Pancreas (tissue), 10 donors: ENCODE data around the gene ACTN4. TPM values are rescaled to one million over a fixed set of nuclear protein-coding genes. Genes with fewer than 3 reads are reported as not detected.
A peak's percentile ranks its signal among the peaks of the same experiment; 100 is the strongest.

Source experiments
- ATAC-seq, 4 donors: fragments of 200-7000 bp; cut with Tn5 transposase; one replicate each; pipeline versions ENCODE4 v1.8.0 to v1.9.1; 2020; ENCODE audit warnings: mild to moderate bottlenecking in 4 of 4, moderate library complexity in 4 of 4
- DNase-seq, 6 donors: peaks; one replicate each; pipeline ENCODE4 v3.0.0-alpha.2; 2020
- FAIRE-seq: peaks from 2 replicates; lab custom pipeline; 2012; peaks lifted over from hg19 to GRCh38; lab: Jason Lieb, UNC
- H3K27ac ChIP-seq, 4 donors: fragments of 200-600 bp; sonication (generic); 1 replicate in 3 of 4; 2 replicates in 1 of 4; pipeline versions ENCODE4 v1.5.0 to v1.8.0; 2020
- H3K27me3 ChIP-seq, 4 donors: fragments of 200-600 bp; one replicate each; pipeline ENCODE4 v1.8.0; 2021
- H3K36me3 ChIP-seq, 3 donors: fragments of 200-600 bp; sonication (generic) in 1 of 3; one replicate each; pipeline versions ENCODE4 v1.5.0 to v1.8.0; 2020 to 2021
- H3K4me1 ChIP-seq, 3 donors: fragments of 200-600 bp; one replicate each; pipeline ENCODE4 v1.8.0; 2021
- H3K4me3 ChIP-seq, 4 donors: fragments of 200-600 bp; sonication (generic) in 2 of 4; one replicate each; pipeline versions ENCODE4 v1.5.0 to v1.8.0; 2020 to 2021
- H3K9me3 ChIP-seq, 4 donors: fragments of 200-600 bp; one replicate each; pipeline ENCODE4 v1.8.0; 2021
- CTCF ChIP-seq, 4 donors: fragments of 200-600 bp; sonication (generic) in 3 of 4; IDR thresholded peaks; one replicate each; pipeline versions ENCODE4 v1.5.0 to v1.8.0; 2021; ENCODE audit warnings: antibody characterized with exemption in 4 of 4
- WGBS, 2 donors: extraction: QIAGEN DNeasy Blood & Tissue Kit; methylation state at CpG; one replicate each; pipeline ENCODE4 v1.1.7; 2013; 5-methylcytosine and 5-hydroxymethylcytosine counted together
- intact Hi-C, 3 donors: fragments of 100-400 bp; cut with DNase I; formaldehyde crosslinking; loops; one replicate each; pipeline versions ENCODE4 v1.11.1 to v1.14.2; 2022
- polyA plus RNA-seq, 2 donors: library from polyadenylated mRNA; stranded (reverse); fragments of 200-250 nt; gene quantifications; one replicate each; pipeline ENCODE4 v1.2.3, GENCODE V29; 2013
- total RNA-seq, 6 donors: library from RNA; stranded (reverse); fragmentation: NEBNext Ultra II Directional in 4 of 6; extraction: Animal tissue kit (Norgen Biotek cat#: 25700) in 4 of 6; gene quantifications; one replicate each; pipeline versions ENCODE4 v1.2.1 to v1.2.4, GENCODE V29; 2021 to 2023
- donor health status: healthy with polysubstance abuse.
- donor health status: DM: no; HTN: no; CAD: no; lungs with moderate emphysema.
- donor health status: DM: no; HTN: no; CAD: no.
- donor health status: control.
- donor health status: control.
- donor health status: Bipolar disorder and iron deficiency.
- donor health status: DM: yes; HTN: yes; CAD: no.
- donor health status: DM: no; HTN: no; CAD: no.
- donor health status: DM: no; HTN: no; CAD: no.
- donor health status: DM: yes; HTN: yes; CAD: no.

The ACTN4 gene
- total and polyA plus RNA-seq, 8 donors: 98.2 to 284 (median 187) TPM

- H3K9me3 ChIP-seq: no peaks in the 10 kb centered on the region
- no peak for FAIRE-seq
- H3K36me3 ChIP-seq: peaks cover 0 to 30% (median 12%) of the 10 kb centered on the region in 3 donors
- peak overlapping the region; percentile 73 to 90 (median 83) for H3K27ac ChIP-seq
- no peak overlapping the region for H3K4me3 ChIP-seq
- peak; percentile 22 to 66 (median 39) for DNase-seq
- no peak for TF ChIP-seq CTCF (IDR thresholded peaks at IDR 0.05)
- H3K4me1 ChIP-seq: peaks cover 19 to 21% (median 20%) of the 10 kb centered on the region in 3 donors
- no peaks in the 10 kb centered on the region for H3K27me3 ChIP-seq
- ATAC-seq: no peak
- 80 to 84% methylated on average over 19 of the region's 19 CpGs for WGBS, 2 donors
- intact Hi-C loops: no loop called here
Observed at GRCh38 chr19:38730731-38731589, 83.5 kb downstream of the ACTN4 start.

- no peak for TF ChIP-seq CTCF (IDR thresholded peaks at IDR 0.05)
- H3K36me3 ChIP-seq: peaks cover 0 to 22% (median 5%) of the 10 kb centered on the region in 3 donors
- no peak overlapping the region for H3K4me3 ChIP-seq
- H3K4me1 ChIP-seq: peaks cover 19 to 21% (median 20%) of the 10 kb centered on the region in 3 donors
- FAIRE-seq (no peak), ATAC-seq (peak; percentile 62 to 79 (median 76)), DNase-seq (peak; percentile 68 to 90 (median 85))
- peak overlapping the region; percentile 73 to 90 (median 83) for H3K27ac ChIP-seq
- WGBS, 2 donors: 11 to 13% methylated on average over 10 of the region's 10 CpGs
- intact Hi-C loops: no loop called here
- H3K27me3 ChIP-seq: no peaks in the 10 kb centered on the region
- no peaks in the 10 kb centered on the region for H3K9me3 ChIP-seq
Observed at GRCh38 chr19:38731654-38732301, 84.3 kb downstream of the ACTN4 start.

- H3K27ac ChIP-seq: peak overlapping the region; percentile 73 to 90 (median 83)
- no peak for FAIRE-seq
- WGBS, 2 donors: 88 to 95% methylated on average over 1 of the region's 1 CpG
- no peak for DNase-seq
- H3K27me3 ChIP-seq: no peaks in the 10 kb centered on the region
- ATAC-seq: no peak
- TF ChIP-seq CTCF (IDR thresholded peaks at IDR 0.05): no peak
- H3K9me3 ChIP-seq: no peaks in the 10 kb centered on the region
- H3K4me3 ChIP-seq: no peak overlapping the region
- peaks cover 19 to 21% (median 20%) of the 10 kb centered on the region in 3 donors for H3K4me1 ChIP-seq
- peaks cover 0 to 9% (median 0%) of the 10 kb centered on the region in 3 donors for H3K36me3 ChIP-seq
- intact Hi-C loops: no loop called here
Observed at GRCh38 chr19:38733241-38733492, 85.7 kb downstream of the ACTN4 start.

- Histone ChIP-seq H3K4me3 (no peak overlapping the region), H3K27me3 (no peaks in the 10 kb centered on the region), H3K4me1 (peaks cover 19 to 21% (median 20%) of the 10 kb centered on the region in 3 donors), H3K36me3 (peaks cover 0 to 7% (median 0%) of the 10 kb centered on the region in 3 donors), H3K9me3 (no peaks in the 10 kb centered on the region), H3K27ac (peak overlapping the region; percentile 73 to 90 (median 83))
- intact Hi-C loops: no loop called here
- TF ChIP-seq CTCF (IDR thresholded peaks at IDR 0.05): no peak
- DNase-seq (peak in 5 of 6 donors; percentile 24 to 72 (median 48)), ATAC-seq (no peak), FAIRE-seq (no peak)
- 76 to 82% methylated on average over 6 of the region's 6 CpGs for WGBS, 2 donors
Observed at GRCh38 chr19:38733493-38734175, 86.2 kb downstream of the ACTN4 start.
